ENCODE results near the gene ATP8B1. TPM values are rescaled to one million over a fixed set of nuclear protein-coding genes. Genes with fewer than 3 reads are reported as not detected.

The ATP8B1 gene
- total and polyA plus RNA-seq, 2 of the 8 experiments (the other 6 are each of a cell fraction or from before 2014, with no cell fraction given), result 1.1 to 4.6 TPM

DNA sequence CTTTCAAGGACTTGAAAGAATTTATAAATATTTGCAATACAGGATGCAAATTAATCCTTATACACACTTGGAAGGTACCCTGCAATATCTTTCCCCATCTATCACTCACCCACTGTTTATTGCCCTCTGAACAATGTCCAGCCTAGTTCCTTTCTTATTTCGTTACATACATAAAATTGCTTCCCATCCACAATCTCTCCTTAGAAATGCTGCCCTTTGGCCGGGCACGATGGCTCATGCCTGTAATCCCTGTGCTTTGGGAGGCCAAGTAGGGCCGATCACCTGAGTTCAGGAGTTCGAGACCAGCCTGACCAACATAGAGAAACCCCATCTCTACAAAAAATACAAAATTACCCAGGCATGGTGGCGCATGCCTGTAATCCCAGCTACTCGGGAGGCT, 41.2 kb upstream of the ATP8B1 start:
- FAIRE-seq (no peak), DNase-seq (ENCODE audit: low read depth in 1 of 2, low spot score in 2 of 2) (no peak)
- Histone ChIP-seq H3K27me3 (replicated peaks in 1 of 4; ENCODE audit: control insufficient read depth in 3 of 4, extremely low read depth in 1 of 4, insufficient read depth in 3 of 4, low read length in 3 of 4) (no peaks in the 10 kb centered on the region), H4K91ac (replicated peaks; ENCODE audit: insufficient read length, low read length) (no peak overlapping the region), H4K20me1 (replicated peaks in 1 of 2; ENCODE audit: control insufficient read depth in 1 of 2, insufficient read depth in 2 of 2, low read length in 2 of 2) (no peaks in the 10 kb centered on the region), H4K8ac (ENCODE audit: extremely low read depth, insufficient read depth, low read length) (no peak overlapping the region), H2BK12ac (ENCODE audit: low read depth, low read length) (no peak overlapping the region), H2AK5ac (ENCODE audit: low read depth, low read length) (no peak overlapping the region), H2BK120ac (replicated peaks; ENCODE audit: low read depth, low read length) (no peak overlapping the region), H3K36me3 (ENCODE audit: control insufficient read depth in 2 of 4, insufficient read depth in 4 of 4, low read length in 3 of 4) (no peaks in the 10 kb centered on the region), H2BK15ac (ENCODE audit: low read length) (no peak overlapping the region), H3K27ac (ENCODE audit: low read depth, low read length) (no peak overlapping the region), H3K4me2 (ENCODE audit: insufficient read depth in 1 of 2, low read depth in 2 of 2, low read length in 2 of 2) (no peak overlapping the region), H3K23me2 (ENCODE audit: low read depth, low read length) (no peaks in the 10 kb centered on the region; the same call in 1 of the 2 replicates), H3K4me1 (replicated peaks in 1 of 4; ENCODE audit: control insufficient read depth in 3 of 4, insufficient read depth in 4 of 4, low read length in 3 of 4) (no peaks in the 10 kb centered on the region), H2AFZ (ENCODE audit: low read length) (no peak overlapping the region), H3K79me1 (ENCODE audit: low read depth, low read length) (no peaks in the 10 kb centered on the region), H2BK20ac (ENCODE audit: low read length) (no peak overlapping the region), H3K4me3 (ENCODE audit: extremely low read depth in 1 of 4, insufficient read depth in 2 of 4, low read depth in 3 of 4, low read length in 4 of 4) (no peak overlapping the region), H2BK5ac (ENCODE audit: low read depth, low read length) (no peak overlapping the region), H3K18ac (ENCODE audit: extremely low read depth, low read length) (no peak overlapping the region), H3K14ac (ENCODE audit: insufficient read length) (no peak overlapping the region), H3K79me2 (ENCODE audit: control insufficient read depth in 1 of 2, insufficient read depth in 2 of 2, low read length in 2 of 2) (no peaks in the 10 kb centered on the region), H3K56ac (replicated peaks; ENCODE audit: insufficient read length, low read depth, low read length) (no peak overlapping the region), H3K9me3 (ENCODE audit: insufficient read depth in 2 of 2, low read depth in 1 of 2, low read length in 1 of 2) (no peaks in the 10 kb centered on the region), H3K4ac (replicated peaks; ENCODE audit: insufficient read length, low read depth, low read length) (no peak overlapping the region), H4K5ac (ENCODE audit: insufficient read length, low read depth, low read length) (no peak overlapping the region), H3K9ac (replicated peaks in 1 of 4; ENCODE audit: extremely low read depth in 1 of 4, low read depth in 3 of 4, low read length in 3 of 4) (no peak overlapping the region), H3K23ac (ENCODE audit: insufficient read length) (no peak overlapping the region)
- CTCF ChIA-PET (ENCODE audit: partially characterized antibody), result interaction anchor here (5.7 kb wide), 1 partner anchor 15 kb away, joined by 25 read pairs; no protein-coding TSS in a partner anchor
- WGBS, 2 experiments (ENCODE audit: extremely low coverage in 1 of 2, insufficient coverage in 1 of 2, insufficient read length in 1 of 2, insufficient replicate concordance in 2 of 2, low coverage in 1 of 2, low lambda C conversion rate in 2 of 2, missing lambda C conversion rate in 1 of 2), result 83% methylated on average over 7 of the region's 7 CpGs; no CpG with 5 or more reads in 1 of the 2 experiments
- TF ChIP-seq SP4 (IDR thresholded peaks at IDR 0.05; ENCODE audit: low read length) (no peak), ZNF274 (IDR thresholded peaks at IDR 0.05; ENCODE audit: borderline replicate concordance, extremely low read depth, low read length) (no peak), SIX5 (IDR thresholded peaks at IDR 0.05; ENCODE audit: low read depth, low read length) (no peak)
- POLR2A ChIA-PET (ENCODE audit: partially characterized antibody), result interaction anchor here (1.0 kb wide), 1 partner anchor 17 kb away, joined by 4 read pairs; no protein-coding TSS in a partner anchor

All from H1 (cell line).